Activated naive CD4-positive, alpha-beta T cell treated with anti-CD3 and anti-CD28 coated beads, Interleukin-2, amount 10 ng/mL, durations not matched to agents 5 hours and 36 hours (primary cell): ENCODE results near the gene GRAPL. TPM values are rescaled to one million over a fixed set of nuclear protein-coding genes. Genes with fewer than 3 reads are reported as not detected.

Experiments used
- total RNA-seq, 2 experiments: library from RNA; stranded (reverse); gene quantifications; one replicate each; pipeline ENCODE4 v1.2.3, GENCODE V29; 2021

The GRAPL gene
- total RNA-seq: 10 to 100 TPM; 32.3 to 33.0 TPM

GRCh38 chr17:19127148-19127980 lies at the start of gene GRAPL:
GRAPL (plus strand) TSS chr17:19127589; CDS start chr17:19127620, 31 bp downstream.

Other genes with a start within 250 kb of the GRAPL start
- gene SLC5A10, start 175.4 kb upstream of the GRAPL start, total RNA-seq: not detected
- 1 to 10 TPM; 7.3 to 7.6 TPM for gene FAM83G, start 122.8 kb upstream of the GRAPL start, total RNA-seq
- gene GRAP, start 80.6 kb upstream of the GRAPL start, total RNA-seq: 10 to 100 TPM; 42.5 to 43.4 TPM
- 1 to 10 TPM; 2.3 to 2.6 TPM for gene EPN2, start 109.8 kb downstream of the GRAPL start, total RNA-seq
- gene B9D1, start 235.1 kb downstream of the GRAPL start, total RNA-seq: 1 to 10 TPM; 2.1 to 2.7 TPM